Endothelial cell of umbilical vein (primary cell): ENCODE results near the gene PCDH9. TPM values are rescaled to one million over a fixed set of nuclear protein-coding genes. Genes with fewer than 3 reads are reported as not detected.

Source experiments
- BruUV-seq: library from RNA; stranded (reverse); fragments of 400-500 nt; replicated peaks from 2 replicates; lab custom pipeline; 2021; lab: Mats Ljungman, UMichigan
- CTCF ChIA-PET: fragments of 300-600, 350-600 bp; sonication (Branson Sonifier 250); formaldehyde crosslinking; loops from one replicate; lab custom pipeline; 2021; ENCODE audit warnings: antibody characterized with exemption, inconsistent platforms; lab: Charles Lee
- POLR2A ChIA-PET: fragments of 300-600, 350-600 bp; sonication (Branson Sonifier 250); formaldehyde crosslinking; loops from one replicate; lab custom pipeline; 2021; ENCODE audit warnings: antibody characterized with exemption, inconsistent platforms; lab: Charles Lee
- DNase-seq: peaks from one replicate; pipeline ENCODE4 v3.0.0-alpha.2; 2011; ENCODE audit warnings: low read depth, low spot score
- FAIRE-seq: peaks from 2 replicates; lab custom pipeline; 2011; peaks lifted over from hg19 to GRCh38; lab: Jason Lieb, UNC
- H2AFZ ChIP-seq: 2 replicates; pipeline ENCODE4 v1.6.0; 2012; ENCODE audit warnings: low read depth, low read length, control low read depth, inconsistent platforms
- H3K27ac ChIP-seq: 2 replicates; pipeline ENCODE4 v1.5.1; 2011; ENCODE audit warnings: low read depth, mild to moderate bottlenecking, control low read depth, low read length, moderate library complexity; ENCODE audit not compliant: insufficient read depth
- H3K27me3 ChIP-seq, 2 experiments: 2 replicates each; pipeline versions ENCODE4 v1.6.0 to v1.6.1; 2011; ENCODE audit warnings: low read length in 2 of 2, mixed read lengths in 1 of 2; ENCODE audit not compliant: control insufficient read depth in 2 of 2, insufficient read depth in 2 of 2
- H3K36me3 ChIP-seq, 2 experiments: 2 replicates in 1 of 2; 3 replicates in 1 of 2; pipeline ENCODE4 v1.5.1; 2011; ENCODE audit warnings: low read length in 2 of 2, mild to moderate bottlenecking in 1 of 2, moderate library complexity in 1 of 2; ENCODE audit not compliant: control insufficient read depth in 2 of 2, insufficient read depth in 2 of 2; ENCODE audit errors: extremely low read depth in 1 of 2
- H3K4me1 ChIP-seq: 3 replicates; pipeline ENCODE4 v1.5.1; 2011; ENCODE audit warnings: mild to moderate bottlenecking, low read length; ENCODE audit not compliant: control insufficient read depth, insufficient read depth; ENCODE audit errors: extremely low read depth
- H3K4me2 ChIP-seq: 2 replicates; pipeline ENCODE4 v1.6.1; 2011; ENCODE audit warnings: low read length, control low read depth, mixed read lengths; ENCODE audit not compliant: insufficient read depth
- H3K4me3 ChIP-seq, 3 experiments: fragments of 200-600 bp in 1 of 3; sonication (generic), shearing (Covaris generic) in 1 of 3; replicated peaks in 1 of 3; 2 replicates each; pipeline ENCODE4 v1.5.1; 2011 to 2016; ENCODE audit warnings: control low read depth in 3 of 3, low read length in 3 of 3, mild to moderate bottlenecking in 2 of 3, inconsistent platforms in 1 of 3, low read depth in 1 of 3, moderate library complexity in 1 of 3; ENCODE audit not compliant: insufficient read depth in 1 of 3
- H3K79me2 ChIP-seq: 2 replicates; pipeline ENCODE4 v1.6.0; 2012; ENCODE audit warnings: low read length, inconsistent platforms; ENCODE audit not compliant: control insufficient read depth, insufficient read depth
- H3K9ac ChIP-seq: replicated peaks from 2 replicates; pipeline ENCODE3; 2011; ENCODE audit warnings: low read length, control low read depth; ENCODE audit not compliant: insufficient read depth; ENCODE audit errors: extremely low read depth
- H3K9me1 ChIP-seq: replicated peaks from 3 replicates; pipeline ENCODE4 v1.6.0; 2011; ENCODE audit warnings: mild to moderate bottlenecking, low read length; ENCODE audit not compliant: control insufficient read depth, insufficient read depth; ENCODE audit errors: extremely low read depth
- H3K9me3 ChIP-seq: replicated peaks from 2 replicates; pipeline ENCODE4 v1.5.1; 2012; ENCODE audit warnings: low read length, inconsistent platforms; ENCODE audit not compliant: control insufficient read depth, insufficient read depth
- H4K20me1 ChIP-seq: replicated peaks from 2 replicates; pipeline ENCODE3; 2011; ENCODE audit warnings: mild to moderate bottlenecking, low read length; ENCODE audit not compliant: control insufficient read depth, insufficient read depth; ENCODE audit errors: extremely low read depth
- EZH2 ChIP-seq: IDR thresholded peaks from 2 replicates; pipeline ENCODE4 v1.6.1; 2012; ENCODE audit warnings: borderline replicate concordance, low read depth, mild to moderate bottlenecking, moderate library complexity, low read length, inconsistent platforms; ENCODE audit not compliant: severe bottlenecking
- FOS ChIP-seq: IDR thresholded peaks from 2 replicates; pipeline ENCODE4 v1.6.1; 2011; ENCODE audit warnings: mild to moderate bottlenecking, low read length, moderate library complexity, borderline replicate concordance; ENCODE audit not compliant: insufficient read depth
- GATA2 ChIP-seq: IDR thresholded peaks from 2 replicates; pipeline ENCODE4 v1.7.0; 2011; ENCODE audit warnings: low read depth, mild to moderate bottlenecking, moderate library complexity, mixed read lengths, low read length; ENCODE audit not compliant: insufficient read length, insufficient read depth
- JUN ChIP-seq: IDR thresholded peaks from 2 replicates; pipeline ENCODE4 v1.6.1; 2011; ENCODE audit warnings: borderline replicate concordance, low read depth; ENCODE audit not compliant: insufficient read length, insufficient read depth
- MYC ChIP-seq: IDR thresholded peaks from one replicate; pipeline ENCODE4 v1.6.1; 2011; ENCODE audit warnings: mild to moderate bottlenecking, low read depth, low read length
- POLR2A ChIP-seq: IDR thresholded peaks from 2 replicates; pipeline ENCODE4 v1.6.1; 2012; ENCODE audit warnings: low read depth, mild to moderate bottlenecking, control low read depth, low read length
- POLR2AphosphoS5 ChIP-seq: IDR thresholded peaks from 2 replicates; pipeline ENCODE4 v1.6.1; 2012; ENCODE audit warnings: low read depth, mild to moderate bottlenecking, control low read depth, low read length, moderate library complexity; ENCODE audit not compliant: insufficient read depth
- dilution Hi-C: fragments of 300-500 bp; cut with MboI; formaldehyde crosslinking; loops from one replicate; pipeline ENCODE4 v1.15.0; 2019; ENCODE audit warnings: low sequenced_read_pairs; ENCODE audit not compliant: extremely low pct_ligation_motif_present
- intact Hi-C: fragments of 100-400 bp; cut with micrococcal nuclease; formaldehyde crosslinking; loops from one replicate; pipeline ENCODE4 v1.10.0; 2022
- polyA plus RNA-seq, 4 experiments: library from polyadenylated mRNA; depleted of rRNA in 3 of 4; stranded (reverse) in 3 of 4; unstranded in 1 of 4; fragments of >200 nt; gene quantifications; 2 replicates each; pipeline versions ENCODE4 v1.2.1 to v1.2.3, GENCODE V29; 2011 to 2012; ENCODE audit warnings: missing spikeins in 1 of 4
- total RNA-seq: library from RNA; stranded (reverse); gene quantifications from 2 replicates; pipeline ENCODE4 v1.2.3, GENCODE V29; 2021
- TF ChIP-seq, protein P1 (sequence below): IDR thresholded peaks from 2 replicates; pipeline ENCODE4 v1.6.1; 2011; ENCODE audit not compliant: insufficient read depth, insufficient read length
- TF ChIP-seq, protein P2 (sequence below), 2 donors: IDR thresholded peaks; 1 replicate in 1 of 2; 2 replicates in 1 of 2; pipeline ENCODE4 v1.5.1; 2011; ENCODE audit warnings: low read length in 2 of 2, mild to moderate bottlenecking in 2 of 2, moderate library complexity in 2 of 2, control low read depth in 1 of 2, inconsistent platforms in 1 of 2, low read depth in 1 of 2; ENCODE audit not compliant: insufficient read depth in 1 of 2; ENCODE audit errors: extremely low read depth in 1 of 2

PCDH9 gene
- total and polyA plus RNA-seq, 2 donors (not counting 3 experiments of a cell fraction or from before 2014, with no cell fraction given), result 1.1 to 5.2 TPM

DNA sequence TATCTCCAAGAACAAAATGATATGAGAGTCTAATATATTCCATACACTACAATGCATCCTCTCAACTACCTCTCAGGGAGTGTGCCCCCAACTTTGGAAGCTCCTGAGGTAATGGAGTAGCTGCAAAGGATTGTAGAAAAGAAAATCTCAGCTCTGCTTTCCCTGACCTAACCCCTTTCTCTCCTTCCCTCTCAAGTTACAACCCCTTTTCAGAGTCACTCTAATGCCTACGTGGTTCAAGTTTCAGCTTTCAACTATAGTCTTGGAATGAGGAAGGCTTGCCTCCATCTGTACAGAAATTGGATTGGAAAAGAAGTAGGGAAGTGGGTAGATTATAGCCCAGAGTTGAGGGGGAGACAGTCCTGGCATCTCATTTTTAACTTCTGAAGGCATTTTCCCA lies 256.0 kb downstream of the PCDH9 start:
- DNase-seq, result no peak
- CTCF ChIA-PET, result interaction anchor here (1.4 to 2.8 kb wide), 3 partner anchors 11 to 20 kb away, joined by 5 to 7 read pairs (median 5); no protein-coding TSS in a partner anchor
- TF ChIP-seq GATA2, result no peak
- TF ChIP-seq EZH2, result no peak
- TF ChIP-seq FOS, result no peak
- TF ChIP-seq POLR2AphosphoS5, result no peak
- no peak for TF ChIP-seq MYC
- TF ChIP-seq, protein P1, sequence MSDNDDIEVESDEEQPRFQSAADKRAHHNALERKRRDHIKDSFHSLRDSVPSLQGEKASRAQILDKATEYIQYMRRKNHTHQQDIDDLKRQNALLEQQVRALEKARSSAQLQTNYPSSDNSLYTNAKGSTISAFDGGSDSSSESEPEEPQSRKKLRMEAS, result no peak
- TF ChIP-seq JUN, result no peak
- no peak for TF ChIP-seq POLR2A
- TF ChIP-seq, protein P2, sequence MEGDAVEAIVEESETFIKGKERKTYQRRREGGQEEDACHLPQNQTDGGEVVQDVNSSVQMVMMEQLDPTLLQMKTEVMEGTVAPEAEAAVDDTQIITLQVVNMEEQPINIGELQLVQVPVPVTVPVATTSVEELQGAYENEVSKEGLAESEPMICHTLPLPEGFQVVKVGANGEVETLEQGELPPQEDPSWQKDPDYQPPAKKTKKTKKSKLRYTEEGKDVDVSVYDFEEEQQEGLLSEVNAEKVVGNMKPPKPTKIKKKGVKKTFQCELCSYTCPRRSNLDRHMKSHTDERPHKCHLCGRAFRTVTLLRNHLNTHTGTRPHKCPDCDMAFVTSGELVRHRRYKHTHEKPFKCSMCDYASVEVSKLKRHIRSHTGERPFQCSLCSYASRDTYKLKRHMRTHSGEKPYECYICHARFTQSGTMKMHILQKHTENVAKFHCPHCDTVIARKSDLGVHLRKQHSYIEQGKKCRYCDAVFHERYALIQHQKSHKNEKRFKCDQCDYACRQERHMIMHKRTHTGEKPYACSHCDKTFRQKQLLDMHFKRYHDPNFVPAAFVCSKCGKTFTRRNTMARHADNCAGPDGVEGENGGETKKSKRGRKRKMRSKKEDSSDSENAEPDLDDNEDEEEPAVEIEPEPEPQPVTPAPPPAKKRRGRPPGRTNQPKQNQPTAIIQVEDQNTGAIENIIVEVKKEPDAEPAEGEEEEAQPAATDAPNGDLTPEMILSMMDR (IDR thresholded peaks at IDR 0.05; ENCODE audit: extremely low read depth in 1 of 2, insufficient read depth in 1 of 2, low read depth in 1 of 2, low read length in 2 of 2), result no peak

More for the DNA sequence above, 256.0 kb downstream of the PCDH9 start:
- Histone ChIP-seq H3K9me1 (peaks cover 2% of the 10 kb centered on the region), H3K27ac (no peak overlapping the region), H3K79me2 (no peaks in the 10 kb centered on the region), H3K4me3 (no peak overlapping the region), H2AFZ (no peak overlapping the region), H3K27me3 (no peaks in the 10 kb centered on the region), H4K20me1 (no peaks in the 10 kb centered on the region), H3K9me3 (no peaks in the 10 kb centered on the region), H3K36me3 (no peaks in the 10 kb centered on the region), H3K4me2 (no peak overlapping the region), H3K4me1 (no peaks in the 10 kb centered on the region), H3K9ac (no peak overlapping the region)
- dilution Hi-C loops, result no loop called here
- no TSS peak for BruUV-seq
- POLR2A ChIA-PET, result no interaction called here
- FAIRE-seq, result no peak
- intact Hi-C loops, result no loop called here
